Measurements from ENCODE around the gene FABP2.
"Not testable (repeated sequence)": the region's sequence is repeated elsewhere in the genome, so short reads cannot be mapped to it uniquely, and the experiment has no call there.

FABP2 gene

DNA sequence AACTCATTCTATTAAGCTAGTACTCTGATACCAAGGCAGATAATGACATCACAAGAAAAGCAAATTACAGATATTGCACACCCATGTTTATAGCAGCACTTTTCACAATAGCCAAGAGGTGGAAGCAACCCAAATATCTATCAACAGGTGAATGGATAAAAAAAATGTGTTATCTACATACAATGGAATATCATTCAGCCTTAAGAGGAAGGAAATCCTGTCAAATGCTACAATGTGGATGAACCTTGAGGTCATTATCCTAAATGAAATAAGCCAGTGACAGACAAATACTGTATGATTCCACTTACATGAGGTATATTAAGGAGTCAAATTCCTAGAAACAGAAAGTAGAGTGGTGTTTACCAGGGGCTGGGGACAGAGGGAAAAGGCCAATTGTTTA lies 14.3 kb downstream of the FABP2 start:
- DNase-seq = no peak

DNA sequence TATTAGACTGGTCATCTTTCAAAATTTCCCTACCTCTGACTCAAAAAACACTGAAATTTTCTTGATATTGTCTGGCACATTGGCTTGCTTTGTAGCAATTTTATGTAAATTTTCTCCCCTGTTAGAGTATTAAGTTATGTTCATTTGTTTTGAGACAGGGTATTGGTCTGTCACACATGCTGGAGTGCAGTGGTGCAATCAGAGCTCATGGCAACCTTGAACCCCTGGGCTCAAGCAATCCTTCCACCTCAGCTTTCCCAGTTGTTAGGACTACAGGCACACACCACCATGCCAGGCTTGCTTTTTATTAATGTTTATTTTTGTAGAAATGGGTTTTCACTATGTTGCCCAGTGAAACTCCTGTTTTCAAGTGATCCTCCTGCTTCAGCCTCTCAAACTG lies 17.5 kb downstream of the FABP2 start:
- no peak for DNase-seq

DNA sequence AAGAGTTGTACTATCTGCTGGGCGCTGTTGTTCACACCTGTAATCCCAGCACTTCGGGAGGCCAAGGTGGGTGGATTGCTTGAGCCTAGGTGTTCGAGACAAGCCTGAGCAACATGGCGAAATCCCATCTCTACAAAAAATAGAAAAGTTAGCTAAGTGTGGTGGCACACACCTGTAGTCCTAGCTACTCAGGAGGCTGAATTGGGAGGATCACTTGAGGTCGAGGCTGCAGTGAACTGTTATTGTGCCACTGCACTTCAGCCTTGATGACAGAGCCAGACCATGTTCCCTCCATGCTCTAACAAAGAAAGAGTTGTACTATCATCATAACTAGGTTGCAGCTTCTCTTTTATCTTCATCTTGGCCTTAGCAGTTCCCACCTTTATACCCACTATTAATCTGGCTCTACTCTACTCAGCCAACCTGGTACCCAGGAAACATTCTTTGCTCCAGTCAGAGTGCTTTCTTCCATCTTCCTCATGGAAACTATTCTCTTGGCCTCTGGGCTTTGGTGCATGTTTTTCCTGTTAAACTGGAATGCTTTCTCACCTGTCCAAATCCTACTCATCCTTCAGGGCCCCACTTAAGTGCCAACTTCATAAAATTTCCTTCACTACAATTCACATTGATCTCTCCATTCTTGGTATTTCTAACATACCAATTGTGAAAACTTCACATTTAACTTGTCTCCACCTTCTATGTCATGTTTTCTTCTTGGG lies 18.2 kb downstream of the FABP2 start:
- no peak for DNase-seq

DNA sequence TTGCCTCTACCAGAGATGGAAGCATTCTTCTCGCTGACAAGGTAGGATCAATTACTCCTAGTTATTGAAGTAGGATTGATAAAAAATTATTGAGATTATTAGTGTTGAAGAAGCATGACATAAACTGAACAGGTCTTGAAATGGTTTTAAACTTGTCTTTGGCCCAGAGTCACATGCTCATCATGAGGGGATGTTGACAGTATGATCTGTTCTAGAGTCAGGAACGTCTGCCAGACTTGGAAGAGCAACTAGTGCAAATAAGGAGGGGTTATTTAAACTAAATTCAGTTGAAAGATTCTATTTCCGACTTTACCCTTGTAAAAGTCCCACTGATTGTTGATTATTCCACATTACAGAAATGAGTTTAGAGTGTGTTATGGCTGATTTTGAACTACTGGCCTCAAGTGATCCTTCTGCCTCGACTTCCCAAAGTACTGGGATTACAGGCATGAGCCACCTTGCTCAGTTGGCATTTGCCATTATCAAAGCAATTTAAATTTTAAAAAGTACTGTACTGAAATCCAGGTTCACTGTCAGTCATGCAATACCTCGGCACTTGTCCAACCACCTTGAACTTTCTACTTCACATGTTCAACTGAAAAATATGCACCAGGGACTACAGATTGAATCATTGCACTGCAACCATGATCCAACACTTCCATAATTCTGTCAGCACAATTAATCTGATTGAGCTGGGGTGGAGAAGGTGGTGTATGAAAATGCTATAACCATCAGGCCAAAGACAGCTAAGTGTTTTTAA lies 19.7 kb downstream of the FABP2 start:
- no peak for DNase-seq

DNA sequence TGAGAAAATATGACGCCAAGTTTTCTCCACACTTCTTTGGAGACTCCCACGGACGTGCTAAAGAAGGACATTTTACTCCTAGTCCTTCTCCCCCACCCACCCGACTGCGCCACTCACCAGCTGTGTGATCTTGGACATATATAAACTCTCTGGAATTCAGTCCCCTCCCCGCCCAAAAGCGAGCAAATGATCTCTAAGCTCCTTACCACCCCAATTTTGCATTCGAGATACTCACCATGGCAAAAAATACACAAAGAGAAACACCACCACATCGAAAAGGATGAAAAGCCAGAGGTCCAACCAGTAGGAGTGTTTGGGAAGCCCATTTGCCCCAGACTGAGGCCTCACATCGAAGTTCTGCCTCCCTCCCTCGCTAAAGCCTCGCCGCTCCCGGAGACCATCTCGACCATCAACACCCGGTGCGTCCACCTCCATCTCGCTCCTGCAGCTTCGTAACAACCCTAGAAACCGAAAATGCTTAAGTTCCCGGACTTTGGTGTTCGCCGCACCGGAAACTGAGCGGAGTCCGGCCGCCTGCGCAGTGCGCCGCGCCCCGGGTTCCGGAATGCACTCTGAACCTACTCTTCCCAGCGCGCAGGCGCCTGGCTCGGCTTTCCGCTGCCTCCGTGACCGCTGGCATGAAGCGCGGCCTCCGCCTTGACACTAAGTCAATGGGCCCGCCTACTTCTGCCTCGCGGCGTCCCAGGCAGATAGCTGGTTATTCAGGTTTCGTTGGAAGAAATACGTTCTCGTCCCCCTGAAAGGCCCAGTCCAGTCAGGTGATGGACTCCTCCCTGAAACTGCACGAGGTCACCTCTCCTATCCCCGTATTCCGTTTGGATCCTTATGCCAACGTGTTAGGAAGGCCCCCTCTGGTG lies 21.6 kb downstream of the FABP2 start:
- DNase-seq = no peak

DNA sequence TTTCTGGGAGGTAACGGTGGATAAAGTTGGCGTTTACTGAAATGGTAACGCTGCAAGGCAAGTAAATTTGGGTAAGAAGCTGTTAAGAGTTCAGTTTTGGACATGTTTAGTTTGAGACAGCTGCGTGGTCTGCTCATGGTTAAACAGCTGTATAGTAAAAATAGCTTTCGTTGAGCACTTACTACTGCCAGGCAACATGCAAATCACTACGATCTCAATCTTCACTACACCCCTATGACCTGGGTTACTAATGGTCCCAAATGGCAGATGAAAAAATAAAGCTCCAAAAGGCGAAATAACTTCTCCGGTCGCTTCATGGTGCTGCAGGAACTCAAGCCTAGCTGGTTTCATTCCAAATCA lies 22.2 kb downstream of the FABP2 start:
- DNase-seq = no peak

DNA sequence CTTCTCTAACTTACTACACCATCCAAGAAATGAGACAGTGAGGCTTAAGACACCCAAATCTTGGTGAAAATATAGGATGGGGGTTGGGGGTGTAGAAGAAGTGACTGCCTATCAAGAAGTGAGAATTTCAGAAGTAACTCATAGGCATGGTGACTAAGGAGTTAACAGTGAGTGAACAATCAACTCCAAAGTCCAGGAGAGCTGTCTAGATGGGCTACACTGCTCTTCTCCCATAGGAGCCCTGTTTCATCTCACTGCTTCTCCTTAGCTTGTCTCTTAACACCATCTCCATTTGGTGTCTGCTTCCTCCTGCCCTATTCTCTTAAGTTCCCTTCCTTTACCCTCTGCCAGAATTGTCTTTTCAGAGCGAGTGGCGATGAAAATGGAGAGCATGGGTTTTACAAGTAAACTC lies 22.7 kb downstream of the FABP2 start:
- no peak for DNase-seq

DNA sequence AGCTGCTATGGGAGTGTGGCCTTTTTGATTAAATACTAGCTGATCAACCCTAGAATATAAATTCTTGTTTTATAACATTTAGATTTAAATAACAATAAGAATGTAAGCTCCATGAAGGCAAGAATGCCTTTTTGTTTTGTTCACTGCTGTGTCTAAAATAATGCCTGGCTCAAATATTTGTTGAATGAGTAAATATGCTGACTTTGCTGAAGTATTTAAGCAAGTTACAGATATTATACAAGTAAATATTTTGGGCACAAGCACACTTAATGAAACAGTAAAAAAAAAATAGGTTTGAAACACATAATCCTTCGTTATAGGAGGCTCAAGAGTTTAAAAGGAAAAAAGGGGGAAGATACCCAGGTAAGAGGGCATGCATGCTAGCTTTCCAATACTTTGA lies 24.1 kb downstream of the FABP2 start:
- DNase-seq = no peak

DNA sequence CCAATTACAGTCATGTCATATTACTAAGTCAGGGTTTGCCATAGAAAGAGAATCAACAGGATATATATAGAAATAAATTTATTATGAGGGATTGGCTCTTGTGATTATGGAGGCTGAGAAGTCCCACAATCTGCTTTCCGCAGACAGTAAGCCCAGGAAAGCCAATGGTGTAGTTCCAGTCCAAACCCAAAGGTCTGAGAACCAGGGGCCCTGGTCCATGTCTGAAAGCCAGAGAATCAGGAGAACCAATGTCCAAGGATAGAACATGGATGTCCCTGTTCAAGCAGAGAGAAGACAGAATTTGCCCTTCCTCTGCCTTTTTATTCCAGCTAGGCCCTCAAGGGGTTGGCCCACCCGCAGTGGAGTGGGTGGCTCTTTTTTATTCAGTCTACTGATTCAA lies 25.6 kb downstream of the FABP2 start:
- DNase-seq = no peak

DNA sequence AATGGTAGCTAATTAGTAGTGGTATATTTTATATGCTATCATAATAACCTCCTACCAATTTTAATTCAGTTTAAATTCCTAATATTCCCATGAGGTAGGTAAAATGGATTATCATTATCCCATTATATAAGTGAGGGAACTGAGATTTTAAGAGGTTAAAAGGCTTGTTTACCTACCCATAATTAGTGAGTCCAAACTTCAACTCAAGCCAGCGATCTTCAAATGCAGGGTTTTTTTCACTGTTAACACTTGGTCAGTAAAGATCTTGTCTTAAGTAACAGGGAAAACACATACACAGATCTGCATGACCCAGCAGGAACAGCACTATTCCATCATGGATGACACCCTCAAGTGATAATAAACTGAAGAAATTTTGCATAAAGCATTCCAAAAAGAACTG lies 31.3 kb downstream of the FABP2 start:
- DNase-seq = no peak

DNA sequence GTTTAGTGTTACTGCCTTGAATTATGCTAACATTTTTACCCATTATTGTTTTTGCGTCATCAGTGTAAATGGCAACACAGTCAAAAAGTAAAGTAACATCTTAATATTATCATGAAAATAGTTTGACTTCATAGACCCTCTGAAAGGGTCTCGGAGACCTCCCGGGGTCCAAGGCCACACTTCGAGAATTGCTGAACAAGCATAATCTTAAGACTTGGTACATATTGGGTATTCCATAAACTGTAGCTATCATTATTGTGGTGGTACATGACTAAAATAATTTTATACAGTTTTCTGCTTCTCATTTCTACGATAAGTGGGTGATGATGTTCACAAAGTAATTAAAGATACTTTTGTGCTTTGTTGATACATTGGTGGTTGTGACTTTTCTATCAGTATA lies 32.6 kb downstream of the FABP2 start:
- DNase-seq = no peak

DNA sequence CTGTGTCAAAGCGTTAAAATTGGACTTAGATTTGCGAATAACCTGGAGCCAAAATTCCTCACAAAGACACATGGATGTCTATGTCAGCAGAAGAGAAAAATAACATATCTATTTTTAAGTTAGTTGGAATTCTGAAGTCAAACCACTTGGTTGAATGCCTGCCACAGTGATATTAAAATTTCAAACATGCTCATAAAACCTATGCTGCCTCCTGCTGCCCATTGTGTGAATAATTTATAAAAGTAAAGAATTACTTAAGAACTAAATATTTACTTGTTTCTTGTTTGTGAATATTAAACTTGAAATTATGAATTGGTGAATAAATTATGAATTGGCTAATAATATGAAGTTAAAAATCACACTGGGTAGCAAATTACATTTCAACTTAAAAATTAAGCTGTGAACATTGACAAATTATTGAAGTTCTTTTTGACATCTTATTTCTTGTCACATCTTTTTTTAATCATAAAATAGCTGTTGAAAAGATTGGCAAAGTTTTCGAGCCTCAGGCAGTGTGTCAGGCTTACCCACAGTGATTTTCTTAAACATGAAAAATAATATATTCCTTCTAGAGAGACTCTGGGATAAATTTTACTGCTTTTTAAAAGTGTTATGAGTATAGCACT lies 35.4 kb downstream of the FABP2 start:
- DNase-seq = no peak

DNA sequence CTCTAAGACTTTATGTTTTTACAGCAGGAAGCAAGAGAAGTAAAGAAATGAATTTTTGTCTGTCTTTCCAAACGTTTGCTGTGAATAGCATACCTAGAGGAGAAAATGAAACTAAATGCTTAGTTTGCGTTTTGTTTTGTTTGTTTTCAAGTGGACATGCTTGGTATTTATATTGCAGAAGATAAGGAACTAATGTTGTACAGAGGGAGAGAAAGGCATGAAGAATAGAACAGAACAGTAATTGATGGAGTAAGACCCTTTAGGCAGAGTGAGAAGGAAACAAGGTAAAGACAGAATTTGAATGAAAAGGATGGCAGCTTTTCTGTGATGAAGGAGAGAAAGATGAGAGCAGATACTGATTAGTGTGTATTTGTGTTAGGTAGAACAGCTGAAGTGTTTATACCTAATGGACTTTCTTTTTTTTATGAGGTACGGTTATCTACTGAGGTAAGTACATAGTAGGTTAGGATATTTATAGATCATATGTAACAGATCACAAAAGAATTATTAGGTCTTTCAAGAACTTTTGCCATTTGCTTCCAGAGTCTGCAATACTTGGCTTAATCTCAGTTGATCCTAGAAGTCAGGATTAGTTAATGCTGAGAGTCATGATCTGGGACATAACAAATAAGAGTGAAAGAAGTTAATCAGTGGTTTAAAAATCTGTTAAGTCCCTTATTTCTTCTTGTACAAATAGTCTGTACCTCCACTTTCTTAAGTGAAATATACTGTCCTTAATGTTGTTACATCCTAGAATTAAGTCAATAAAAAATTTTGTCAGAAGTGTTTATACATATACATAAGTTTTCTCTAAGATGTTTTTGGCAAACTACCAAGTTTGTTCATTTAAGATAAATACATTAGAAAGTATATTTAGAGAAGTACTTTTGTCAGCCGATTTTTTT lies 36.8 kb downstream of the FABP2 start:
- DNase-seq = no peak

DNA sequence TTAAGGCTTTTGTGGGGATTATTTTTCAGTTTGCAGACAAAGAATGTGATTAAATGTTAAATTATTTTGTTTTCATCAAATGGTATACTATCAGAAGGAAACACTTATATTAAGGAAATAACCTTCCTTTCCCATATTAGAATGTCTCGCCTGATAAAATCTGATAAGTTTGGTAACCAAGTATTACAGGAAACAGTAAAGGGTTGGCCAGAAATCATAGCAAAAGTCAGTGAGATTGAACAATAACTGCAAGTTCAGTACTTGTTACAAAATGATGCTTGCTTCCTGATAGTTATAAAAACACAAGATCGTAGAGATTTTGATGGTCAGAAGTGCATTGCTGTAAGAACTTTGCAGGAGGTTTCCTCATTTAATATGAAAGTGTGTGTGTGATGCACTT lies 40.5 kb downstream of the FABP2 start:
- no peak for DNase-seq

DNA sequence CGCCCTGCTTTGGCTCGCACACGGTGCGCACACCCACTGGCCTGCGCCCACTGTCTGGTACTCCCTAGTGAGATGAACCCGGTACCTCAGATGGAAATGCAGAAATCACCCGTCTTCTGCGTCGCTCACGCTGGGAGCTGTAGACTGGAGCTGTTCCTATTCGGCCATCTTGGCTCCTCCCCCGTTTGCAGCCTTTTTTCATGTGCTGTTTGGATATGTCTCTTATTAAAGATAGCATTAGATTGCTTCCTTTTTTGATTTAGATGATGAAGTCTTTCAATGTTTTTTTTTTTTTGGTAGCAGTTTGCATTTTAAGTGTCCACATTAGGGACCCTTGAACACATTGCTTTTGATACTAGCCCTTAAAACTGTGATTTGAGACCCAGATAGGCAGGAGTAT lies 42.0 kb downstream of the FABP2 start:
- DNase-seq = not testable (repeated sequence)

DNA sequence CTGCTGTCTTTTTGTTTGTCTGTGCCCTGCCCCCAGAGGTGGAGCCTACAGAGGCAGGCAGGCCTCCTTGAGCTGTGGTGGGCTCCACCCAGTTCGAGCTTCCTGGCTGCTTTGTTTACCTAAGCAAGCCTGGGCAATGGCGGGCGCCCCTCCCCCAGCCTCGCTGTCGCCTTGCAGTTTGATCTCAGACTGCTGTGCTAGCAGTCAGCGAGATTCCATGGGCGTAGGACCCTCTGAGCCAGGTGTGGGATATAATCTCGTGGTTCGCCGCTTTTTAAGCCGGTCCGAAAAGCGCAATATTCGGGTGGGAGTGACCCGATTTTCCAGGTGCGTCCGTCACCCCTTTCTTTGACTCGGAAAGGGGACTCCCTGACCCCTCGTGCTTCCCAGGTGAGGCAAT lies 42.4 kb downstream of the FABP2 start:
- DNase-seq = not testable (repeated sequence)

DNA sequence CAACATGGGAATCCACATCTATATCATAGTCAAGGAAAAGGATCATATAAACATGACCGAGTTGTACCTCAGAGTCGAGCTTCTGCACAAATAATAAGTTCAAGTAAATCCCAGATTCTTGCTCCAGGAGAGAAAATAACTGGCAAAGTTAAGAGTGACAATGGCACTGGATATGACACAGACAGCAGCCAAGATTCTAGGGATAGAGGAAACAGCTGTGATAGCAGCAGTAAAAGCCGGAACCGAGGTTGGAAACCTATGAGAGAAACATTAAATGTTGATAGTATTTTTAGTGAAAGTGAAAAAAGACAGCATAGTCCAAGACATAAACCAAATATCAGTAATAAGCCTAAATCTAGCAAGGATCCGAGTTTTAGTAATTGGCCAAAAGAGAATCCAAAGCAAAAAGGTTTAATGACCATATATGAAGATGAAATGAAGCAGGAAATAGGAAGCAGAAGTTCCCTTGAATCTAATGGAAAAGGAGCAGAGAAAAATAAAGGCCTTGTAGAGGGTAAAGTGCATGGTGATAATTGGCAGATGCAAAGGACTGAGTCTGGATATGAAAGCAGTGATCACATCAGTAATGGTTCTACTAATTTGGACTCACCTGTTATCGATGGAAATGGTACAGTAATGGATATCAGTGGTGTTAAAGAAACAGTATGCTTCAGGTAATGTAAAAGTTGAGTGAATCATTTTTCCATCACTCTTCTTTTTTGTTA lies 50.4 kb downstream of the FABP2 start:
- DNase-seq = no peak

DNA sequence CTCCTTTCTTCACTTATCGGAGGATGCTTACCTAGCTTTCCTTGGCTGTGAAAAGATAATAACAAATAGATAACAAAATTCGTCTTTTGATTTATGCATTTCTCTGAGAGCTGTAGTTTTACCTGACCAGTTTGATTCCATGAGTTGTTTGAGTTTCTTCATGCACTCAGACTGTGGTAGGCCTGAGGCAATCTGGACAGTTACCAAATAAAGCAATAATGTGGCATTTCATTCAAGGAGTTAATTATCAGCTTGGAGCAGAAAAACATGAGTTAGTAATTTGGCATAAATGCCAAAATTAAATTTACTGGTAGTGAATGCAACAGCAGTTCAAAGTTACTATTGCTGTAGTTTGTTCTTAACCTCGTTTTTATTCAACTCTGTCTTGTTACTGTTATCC lies 53.5 kb downstream of the FABP2 start:
- no peak for DNase-seq
